ENCODE data around the gene TBL1Y.

Gene TBL1Y

GRCh38 chrY:7094365-7094764 is 183.9 kb downstream of the TBL1Y start:
- DNase-seq = no peak

- no peak for DNase-seq
These were observed 186.5 kb downstream of the TBL1Y start for GRCh38 chrY:7097021-7097420.

- no peak for DNase-seq
These were observed 189.2 kb downstream of the TBL1Y start for GRCh38 chrY:7099742-7100141.

GRCh38 chrY:7102680-7103079 is 192.2 kb downstream of the TBL1Y start:
- no peak for DNase-seq

- no peak for DNase-seq
These were observed 196.7 kb downstream of the TBL1Y start for GRCh38 chrY:7107179-7107578.

GRCh38 chrY:7110086-7110485 is 199.6 kb downstream of the TBL1Y start:
- no peak for DNase-seq

- no peak for DNase-seq
These were observed 205.4 kb downstream of the TBL1Y start for GRCh38 chrY:7115871-7116270.

- DNase-seq = no peak
These were observed 211.7 kb downstream of the TBL1Y start for GRCh38 chrY:7122202-7122601.

- no peak for DNase-seq
These were observed 214.9 kb downstream of the TBL1Y start for GRCh38 chrY:7125136-7126056.

GRCh38 chrY:7128211-7128610 is 217.7 kb downstream of the TBL1Y start:
- DNase-seq = no peak
